Measurements from ENCODE around the gene COX8C. TPM values are rescaled to one million over a fixed set of nuclear protein-coding genes. Genes with fewer than 3 reads are reported as not detected.

The COX8C gene
- total RNA-seq, 1 experiment from 2014 or later = not detected

- Histone ChIP-seq H3K36me3 (ENCODE audit: control insufficient read depth, insufficient read depth, low read length) (no peaks in the 10 kb centered on the region; the same call in 1 of the 2 replicates), H3K9me3 (ENCODE audit: control insufficient read depth, insufficient read depth, low read depth, low read length) (no peaks in the 10 kb centered on the region), H3K27me3 (ENCODE audit: control insufficient read depth, insufficient read depth, low read length) (no peaks in the 10 kb centered on the region), H3K4me3 (ENCODE audit: low read depth in 2 of 2, low read length in 2 of 2) (peak overlapping the region in 1 of 2 experiments; percentile 75; a peak in 1 of 4 replicates), H3K4me1 (ENCODE audit: control insufficient read depth, insufficient read depth, low read length) (peaks cover 20% of the 10 kb centered on the region), H3K27ac (ENCODE audit: low read length) (0 out of 2 replicates have a peak overlapping the region, but pooled peaks have one; percentile 7)
- no TSS peak for BruUV-seq (replicated peaks)
- DNase-seq (ENCODE audit: low read depth, low spot score) (no peak), ATAC-seq (no peak)
- POLR2A ChIA-PET = no interaction called here
- no peak for TF ChIP-seq SIN3A (IDR thresholded peaks at IDR 0.05; ENCODE audit: borderline replicate concordance, insufficient read depth, low read depth, low read length)
- TF ChIP-seq CTCF (IDR thresholded peaks at IDR 0.05) = no peak
- TF ChIP-seq, protein P1, sequence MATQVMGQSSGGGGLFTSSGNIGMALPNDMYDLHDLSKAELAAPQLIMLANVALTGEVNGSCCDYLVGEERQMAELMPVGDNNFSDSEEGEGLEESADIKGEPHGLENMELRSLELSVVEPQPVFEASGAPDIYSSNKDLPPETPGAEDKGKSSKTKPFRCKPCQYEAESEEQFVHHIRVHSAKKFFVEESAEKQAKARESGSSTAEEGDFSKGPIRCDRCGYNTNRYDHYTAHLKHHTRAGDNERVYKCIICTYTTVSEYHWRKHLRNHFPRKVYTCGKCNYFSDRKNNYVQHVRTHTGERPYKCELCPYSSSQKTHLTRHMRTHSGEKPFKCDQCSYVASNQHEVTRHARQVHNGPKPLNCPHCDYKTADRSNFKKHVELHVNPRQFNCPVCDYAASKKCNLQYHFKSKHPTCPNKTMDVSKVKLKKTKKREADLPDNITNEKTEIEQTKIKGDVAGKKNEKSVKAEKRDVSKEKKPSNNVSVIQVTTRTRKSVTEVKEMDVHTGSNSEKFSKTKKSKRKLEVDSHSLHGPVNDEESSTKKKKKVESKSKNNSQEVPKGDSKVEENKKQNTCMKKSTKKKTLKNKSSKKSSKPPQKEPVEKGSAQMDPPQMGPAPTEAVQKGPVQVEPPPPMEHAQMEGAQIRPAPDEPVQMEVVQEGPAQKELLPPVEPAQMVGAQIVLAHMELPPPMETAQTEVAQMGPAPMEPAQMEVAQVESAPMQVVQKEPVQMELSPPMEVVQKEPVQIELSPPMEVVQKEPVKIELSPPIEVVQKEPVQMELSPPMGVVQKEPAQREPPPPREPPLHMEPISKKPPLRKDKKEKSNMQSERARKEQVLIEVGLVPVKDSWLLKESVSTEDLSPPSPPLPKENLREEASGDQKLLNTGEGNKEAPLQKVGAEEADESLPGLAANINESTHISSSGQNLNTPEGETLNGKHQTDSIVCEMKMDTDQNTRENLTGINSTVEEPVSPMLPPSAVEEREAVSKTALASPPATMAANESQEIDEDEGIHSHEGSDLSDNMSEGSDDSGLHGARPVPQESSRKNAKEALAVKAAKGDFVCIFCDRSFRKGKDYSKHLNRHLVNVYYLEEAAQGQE (IDR thresholded peaks at IDR 0.05; ENCODE audit: insufficient read depth in 1 of 2, low read depth in 2 of 2, low read length in 1 of 2) = no peak
- no peak for TF ChIP-seq POLR2AphosphoS5 (IDR thresholded peaks at IDR 0.05; ENCODE audit: low read depth, low read length)
- no peak for TF ChIP-seq TCF7L2 (IDR thresholded peaks at IDR 0.05; ENCODE audit: low read depth, low read length)
- CTCF ChIA-PET = no interaction called here
- intact Hi-C loops (cut with micrococcal nuclease; ENCODE audit: unreplicated experiment) = no loop called here
- in situ Hi-C loops (cut with HindIII; ENCODE audit: low pct_unique_long_range_greater_than_20kb, low sequenced_read_pairs) = no loop called here
Observed at GRCh38 chr14:93330609-93331000, 16.4 kb upstream of the COX8C start.

DNA sequence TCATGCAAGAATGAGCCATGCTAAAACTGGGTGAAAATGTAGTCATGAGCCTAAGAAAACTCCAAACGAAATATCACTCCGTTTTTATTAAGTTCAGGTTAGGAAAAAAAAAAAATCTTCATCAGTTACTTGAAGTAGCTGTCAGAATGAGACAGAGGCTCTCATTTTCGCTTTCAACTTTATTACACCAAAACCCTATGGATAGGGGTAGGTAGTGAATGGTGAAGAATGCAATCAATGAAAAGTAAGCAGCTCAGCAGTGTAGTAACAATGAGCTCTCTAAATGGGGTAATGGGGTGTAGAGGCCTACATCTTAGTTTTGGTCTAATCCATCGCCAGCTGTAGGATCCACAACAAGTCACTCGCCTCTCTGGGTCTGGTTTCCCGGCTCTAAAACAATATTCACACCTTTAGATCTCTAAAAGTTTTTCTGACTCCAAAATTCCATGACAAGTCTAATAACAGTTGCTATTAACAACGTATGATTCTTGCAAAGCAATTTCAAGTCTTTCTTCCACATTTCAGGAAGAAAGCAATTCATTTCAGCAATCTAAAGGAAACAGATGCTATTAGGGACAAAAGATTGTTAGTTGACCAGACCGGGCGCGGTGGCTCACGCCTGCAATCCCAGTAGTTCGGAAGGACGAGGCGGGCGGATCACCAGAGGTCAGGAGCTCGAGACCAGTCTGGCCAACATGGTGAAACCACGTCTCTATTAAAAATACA lies 15.8 kb upstream of the COX8C start:
- Histone ChIP-seq H3K27ac (ENCODE audit: low read length) (peak overlapping the region; percentile 7; the same call in 1 of the 2 replicates), H3K36me3 (ENCODE audit: control insufficient read depth, insufficient read depth, low read length) (no peaks in the 10 kb centered on the region; the same call in 1 of the 2 replicates), H3K9me3 (ENCODE audit: control insufficient read depth, insufficient read depth, low read depth, low read length) (no peaks in the 10 kb centered on the region), H3K27me3 (ENCODE audit: control insufficient read depth, insufficient read depth, low read length) (no peaks in the 10 kb centered on the region), H3K4me1 (ENCODE audit: control insufficient read depth, insufficient read depth, low read length) (peaks cover 20% of the 10 kb centered on the region), H3K4me3 (ENCODE audit: low read depth in 2 of 2, low read length in 2 of 2) (peak overlapping the region; percentile 75 to 77)
- BruUV-seq (replicated peaks) = no TSS peak
- no peak for ATAC-seq
- POLR2A ChIA-PET = interaction anchor here (0.7 kb wide), 1 partner anchor 29 kb away, joined by 4 read pairs; no protein-coding TSS in a partner anchor
- in situ Hi-C loops (cut with HindIII; ENCODE audit: low pct_unique_long_range_greater_than_20kb, low sequenced_read_pairs) = no loop called here
- TF ChIP-seq POLR2AphosphoS5 (IDR thresholded peaks at IDR 0.05; ENCODE audit: low read depth, low read length) (no peak), SIN3A (IDR thresholded peaks at IDR 0.05; ENCODE audit: borderline replicate concordance, insufficient read depth, low read depth, low read length) (no peak), CTCF (IDR thresholded peaks at IDR 0.05) (no peak), TCF7L2 (IDR thresholded peaks at IDR 0.05; ENCODE audit: low read depth, low read length) (no peak)
- TF ChIP-seq, protein P1 (IDR thresholded peaks at IDR 0.05; ENCODE audit: insufficient read depth in 1 of 2, low read depth in 2 of 2, low read length in 1 of 2) = no peak
- no peak for DNase-seq (ENCODE audit: low read depth, low spot score)
- intact Hi-C loops (cut with micrococcal nuclease; ENCODE audit: unreplicated experiment) = no loop called here
- CTCF ChIA-PET = no interaction called here
